ENCODE data around the gene FAM193A.

FAM193A gene

DNA sequence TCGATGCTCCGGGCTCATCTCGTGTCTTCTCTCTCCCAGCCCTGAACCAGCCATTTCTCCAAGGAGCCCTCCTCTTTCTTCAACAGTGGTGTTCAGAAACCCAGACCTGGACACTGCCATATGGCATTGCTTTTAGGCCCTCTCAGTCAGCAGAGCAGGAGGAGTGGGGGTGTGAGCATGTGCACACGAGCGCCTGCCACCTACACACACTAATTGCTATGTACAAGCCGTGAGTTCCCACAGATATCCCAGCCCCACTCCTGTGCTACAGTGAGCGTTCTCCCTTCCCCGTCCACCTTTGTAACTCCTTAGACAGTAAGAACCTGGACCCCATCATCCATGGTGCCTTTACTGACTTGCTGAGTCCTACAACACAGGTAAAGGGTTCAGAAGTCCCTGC lies 165.9 kb downstream of the FAM193A start:
- Histone ChIP-seq H3K18ac (ENCODE audit: low read length) (no peak overlapping the region), H3K79me1 (ENCODE audit: low read length) (no peaks in the 10 kb centered on the region), H3K79me2 (ENCODE audit: control insufficient read depth, insufficient read depth, low read length) (no peaks in the 10 kb centered on the region), H4K8ac (ENCODE audit: low read depth, low read length) (no peak overlapping the region), H3K9ac (ENCODE audit: low read length) (no peak overlapping the region), H3K4me2 (ENCODE audit: low read length) (no peak overlapping the region), H2AK5ac (ENCODE audit: low read length) (no peak overlapping the region), H3K23ac (ENCODE audit: low read length) (no peak overlapping the region), H3K27me3 (ENCODE audit: insufficient read depth, low read length, poor library complexity) (no peaks in the 10 kb centered on the region), H3K4ac (ENCODE audit: low read depth, low read length) (no peak overlapping the region), H3K56ac (ENCODE audit: low read length) (no peak overlapping the region), H2BK15ac (replicated peaks; ENCODE audit: low read depth) (no peak overlapping the region), H3K36me3 (ENCODE audit: control insufficient read depth, insufficient read depth, low read length) (peaks cover 14% of the 10 kb centered on the region), H4K5ac (ENCODE audit: low read length) (no peak overlapping the region), H2BK120ac (ENCODE audit: low read depth, low read length) (no peak overlapping the region), H3K27ac (ENCODE audit: low read depth, low read length) (no peak overlapping the region), H3K4me3 (ENCODE audit: low read length) (no peak overlapping the region), H2BK5ac (ENCODE audit: low read length) (no peak overlapping the region), H3K4me1 (ENCODE audit: control insufficient read depth, low read depth, low read length) (no peaks in the 10 kb centered on the region)
- WGBS (ENCODE audit: extremely low coverage, insufficient coverage, low lambda C conversion rate): no CpG with 5 or more reads among the region's 8 CpGs
- no peak for DNase-seq

DNA sequence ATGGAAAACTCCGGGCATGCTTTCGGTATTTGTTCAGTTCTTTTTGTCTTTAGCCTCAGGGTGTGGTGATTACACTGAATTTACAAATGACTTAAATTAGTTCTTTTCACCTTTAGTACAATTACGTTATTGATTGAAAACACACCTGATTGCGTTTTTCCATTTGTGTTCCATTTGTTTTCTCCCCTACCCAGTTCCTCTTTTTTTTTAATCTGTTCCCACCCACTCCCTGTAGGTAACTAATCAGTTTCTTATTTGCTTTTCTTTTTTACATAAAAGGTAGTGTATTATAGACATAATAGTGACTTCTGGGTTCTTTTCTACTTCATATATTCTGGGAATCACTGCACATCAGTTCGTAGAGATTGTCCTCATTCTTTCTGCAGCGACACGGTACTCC lies 166.3 kb downstream of the FAM193A start:
- Histone ChIP-seq H3K4me3 (ENCODE audit: low read length) (no peak overlapping the region), H3K27ac (ENCODE audit: low read depth, low read length) (no peak overlapping the region), H2BK120ac (ENCODE audit: low read depth, low read length) (no peak overlapping the region), H4K5ac (ENCODE audit: low read length) (no peak overlapping the region), H3K56ac (ENCODE audit: low read length) (no peak overlapping the region), H3K79me1 (ENCODE audit: low read length) (no peaks in the 10 kb centered on the region), H3K4ac (ENCODE audit: low read depth, low read length) (no peak overlapping the region), H2BK15ac (replicated peaks; ENCODE audit: low read depth) (no peak overlapping the region), H4K8ac (ENCODE audit: low read depth, low read length) (no peak overlapping the region), H3K18ac (ENCODE audit: low read length) (no peak overlapping the region), H3K23ac (ENCODE audit: low read length) (no peak overlapping the region), H2AK5ac (ENCODE audit: low read length) (no peak overlapping the region), H3K36me3 (ENCODE audit: control insufficient read depth, insufficient read depth, low read length) (peaks cover 13% of the 10 kb centered on the region), H2BK5ac (ENCODE audit: low read length) (no peak overlapping the region), H3K4me2 (ENCODE audit: low read length) (no peak overlapping the region), H3K27me3 (ENCODE audit: insufficient read depth, low read length, poor library complexity) (no peaks in the 10 kb centered on the region), H3K9ac (ENCODE audit: low read length) (no peak overlapping the region), H3K79me2 (ENCODE audit: control insufficient read depth, insufficient read depth, low read length) (no peaks in the 10 kb centered on the region), H3K4me1 (ENCODE audit: control insufficient read depth, low read depth, low read length) (no peaks in the 10 kb centered on the region)
- no peak for DNase-seq
- no CpG with 5 or more reads among the region's 7 CpGs for WGBS (ENCODE audit: extremely low coverage, insufficient coverage, low lambda C conversion rate)

DNA sequence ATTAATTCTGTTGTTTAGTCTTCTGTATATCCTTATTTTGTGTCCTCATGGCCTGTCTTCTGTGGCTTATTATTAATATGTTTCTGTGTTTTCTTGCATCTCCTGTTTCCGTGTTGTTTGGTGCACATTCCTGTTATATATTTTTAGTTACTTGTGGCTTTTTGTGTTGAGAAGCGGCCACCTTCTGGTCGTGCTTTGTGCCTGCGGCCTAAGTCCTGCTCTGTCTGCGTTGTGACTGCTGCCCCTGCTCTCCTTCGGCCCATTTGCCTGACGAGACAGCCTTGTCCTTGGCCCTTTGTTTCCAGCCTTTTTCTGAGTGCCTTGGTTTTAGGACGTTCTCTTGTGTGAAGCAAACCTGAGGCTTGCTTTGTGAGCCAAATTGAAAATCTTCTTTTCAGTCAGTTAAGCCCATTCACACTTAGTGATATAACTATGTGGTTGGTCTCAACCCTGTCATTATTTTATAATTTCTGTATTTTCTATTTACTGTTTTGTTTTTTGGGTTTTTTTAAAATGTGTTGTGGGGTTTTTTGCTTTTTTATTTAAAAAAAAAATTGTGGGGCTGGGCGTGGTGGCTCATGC lies 175.9 kb downstream of the FAM193A start:
- Histone ChIP-seq H4K8ac (ENCODE audit: low read depth, low read length) (no peak overlapping the region), H3K4me2 (ENCODE audit: low read length) (no peak overlapping the region), H3K9ac (ENCODE audit: low read length) (no peak overlapping the region), H4K5ac (ENCODE audit: low read length) (no peak overlapping the region), H3K4me3 (ENCODE audit: low read length) (no peak overlapping the region), H3K56ac (ENCODE audit: low read length) (no peak overlapping the region), H2BK120ac (ENCODE audit: low read depth, low read length) (no peak overlapping the region), H2BK15ac (replicated peaks; ENCODE audit: low read depth) (no peak overlapping the region), H3K27ac (ENCODE audit: low read depth, low read length) (no peak overlapping the region), H3K23ac (ENCODE audit: low read length) (no peak overlapping the region), H3K36me3 (ENCODE audit: control insufficient read depth, insufficient read depth, low read length) (no peaks in the 10 kb centered on the region), H3K18ac (ENCODE audit: low read length) (no peak overlapping the region), H2AK5ac (ENCODE audit: low read length) (no peak overlapping the region), H3K79me2 (ENCODE audit: control insufficient read depth, insufficient read depth, low read length) (no peaks in the 10 kb centered on the region), H3K4ac (ENCODE audit: low read depth, low read length) (no peak overlapping the region), H3K79me1 (ENCODE audit: low read length) (peaks cover 4% of the 10 kb centered on the region), H2BK5ac (ENCODE audit: low read length) (no peak overlapping the region), H3K27me3 (ENCODE audit: insufficient read depth, low read length, poor library complexity) (no peaks in the 10 kb centered on the region), H3K4me1 (ENCODE audit: control insufficient read depth, low read depth, low read length) (no peaks in the 10 kb centered on the region)
- 100% methylated on average over 1 of the region's 9 CpGs for WGBS (ENCODE audit: extremely low coverage, insufficient coverage, low lambda C conversion rate)
- peak; percentile 40 for DNase-seq

DNA sequence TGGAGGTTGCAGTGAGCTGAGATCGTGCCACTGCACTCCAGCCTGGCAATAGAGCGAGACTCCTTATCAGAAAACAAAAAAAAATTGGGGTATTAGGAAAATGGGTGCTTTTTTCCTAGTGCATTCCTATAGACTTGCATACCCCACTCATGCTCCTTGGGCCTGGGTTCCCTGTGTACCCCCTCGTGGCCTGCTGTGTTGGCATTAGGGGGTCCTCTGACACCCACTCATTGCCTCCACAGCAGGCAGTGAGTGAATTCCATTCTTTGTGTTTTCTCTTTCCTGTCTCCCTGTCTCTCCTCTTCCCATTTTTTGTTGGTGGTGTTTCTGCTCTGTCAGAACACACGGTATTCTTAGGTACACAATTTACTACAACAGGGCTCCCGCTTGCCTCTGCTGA lies 176.9 kb downstream of the FAM193A start:
- Histone ChIP-seq H4K8ac (ENCODE audit: low read depth, low read length) (no peak overlapping the region), H3K79me2 (ENCODE audit: control insufficient read depth, insufficient read depth, low read length) (no peaks in the 10 kb centered on the region), H3K23ac (ENCODE audit: low read length) (no peak overlapping the region), H3K79me1 (ENCODE audit: low read length) (peaks cover 4% of the 10 kb centered on the region), H3K4me3 (ENCODE audit: low read length) (no peak overlapping the region), H3K18ac (ENCODE audit: low read length) (no peak overlapping the region), H3K27me3 (ENCODE audit: insufficient read depth, low read length, poor library complexity) (no peaks in the 10 kb centered on the region), H2AK5ac (ENCODE audit: low read length) (no peak overlapping the region), H3K27ac (ENCODE audit: low read depth, low read length) (no peak overlapping the region), H2BK5ac (ENCODE audit: low read length) (no peak overlapping the region), H4K5ac (ENCODE audit: low read length) (no peak overlapping the region), H2BK120ac (ENCODE audit: low read depth, low read length) (no peak overlapping the region), H3K36me3 (ENCODE audit: control insufficient read depth, insufficient read depth, low read length) (no peaks in the 10 kb centered on the region), H2BK15ac (replicated peaks; ENCODE audit: low read depth) (no peak overlapping the region), H3K4ac (ENCODE audit: low read depth, low read length) (no peak overlapping the region), H3K56ac (ENCODE audit: low read length) (no peak overlapping the region), H3K9ac (ENCODE audit: low read length) (no peak overlapping the region), H3K4me1 (ENCODE audit: control insufficient read depth, low read depth, low read length) (no peaks in the 10 kb centered on the region), H3K4me2 (ENCODE audit: low read length) (no peak overlapping the region)
- no CpG with 5 or more reads among the region's 5 CpGs for WGBS (ENCODE audit: extremely low coverage, insufficient coverage, low lambda C conversion rate)
- DNase-seq: no peak

DNA sequence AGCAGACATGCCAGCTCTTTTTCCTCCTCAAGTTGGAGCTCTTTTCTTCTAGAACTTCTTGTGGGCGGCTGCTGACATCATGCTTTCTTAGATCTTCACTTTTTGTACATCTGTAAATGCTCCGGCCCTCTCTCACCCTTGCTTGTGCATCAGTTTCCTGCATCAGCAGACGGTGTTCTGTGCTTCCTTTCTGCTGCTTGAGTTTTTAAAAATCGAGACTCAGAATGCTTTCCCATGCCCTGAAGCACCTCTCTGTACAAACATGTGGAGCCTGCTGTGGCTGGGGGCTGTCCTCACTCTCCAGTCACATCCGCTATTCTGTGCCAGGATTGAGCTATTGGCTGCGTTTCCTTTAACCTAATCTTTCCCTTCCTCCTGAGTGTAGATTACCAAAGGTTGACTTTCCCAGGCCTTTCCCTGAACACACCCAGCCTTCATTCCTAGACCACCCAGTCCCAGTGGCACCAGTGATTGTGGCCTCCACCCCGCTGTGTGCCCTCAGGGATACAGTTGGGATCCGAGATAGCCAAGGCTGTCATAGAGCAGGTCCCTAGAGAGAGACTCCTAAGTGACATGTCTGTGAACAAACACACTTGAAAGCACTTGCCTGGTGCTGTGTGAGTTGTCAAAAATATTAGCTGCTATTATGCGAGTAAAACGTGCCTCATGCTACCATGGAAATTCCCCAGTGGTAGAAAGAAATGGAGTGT lies 177.8 kb downstream of the FAM193A start:
- no peaks in the 10 kb centered on the region for H3K27me3 ChIP-seq (ENCODE audit: insufficient read depth, low read length, poor library complexity)
- H2AK5ac ChIP-seq (ENCODE audit: low read length): no peak overlapping the region
- H3K9ac ChIP-seq (ENCODE audit: low read length): no peak overlapping the region
- no peak overlapping the region for H4K8ac ChIP-seq (ENCODE audit: low read depth, low read length)
- H3K4me3 ChIP-seq (ENCODE audit: low read length): no peak overlapping the region
- H3K4me2 ChIP-seq (ENCODE audit: low read length): no peak overlapping the region
- no peak overlapping the region for H3K23ac ChIP-seq (ENCODE audit: low read length)
- no CpG with 5 or more reads among the region's 10 CpGs for WGBS (ENCODE audit: extremely low coverage, insufficient coverage, low lambda C conversion rate)
- no peaks in the 10 kb centered on the region for H3K79me2 ChIP-seq (ENCODE audit: control insufficient read depth, insufficient read depth, low read length)
- H3K4ac ChIP-seq (ENCODE audit: low read depth, low read length): no peak overlapping the region
- H2BK120ac ChIP-seq (ENCODE audit: low read depth, low read length): no peak overlapping the region
- H3K79me1 ChIP-seq (ENCODE audit: low read length): peaks cover 4% of the 10 kb centered on the region
- no peaks in the 10 kb centered on the region for H3K36me3 ChIP-seq (ENCODE audit: control insufficient read depth, insufficient read depth, low read length)
- no peak overlapping the region for H3K56ac ChIP-seq (ENCODE audit: low read length)
- H3K27ac ChIP-seq (ENCODE audit: low read depth, low read length): no peak overlapping the region
- peak; percentile 13 for DNase-seq
- H2BK5ac ChIP-seq (ENCODE audit: low read length): no peak overlapping the region
- no peak overlapping the region for H2BK15ac ChIP-seq (replicated peaks; ENCODE audit: low read depth)
- no peak overlapping the region for H4K5ac ChIP-seq (ENCODE audit: low read length)
- no peaks in the 10 kb centered on the region for H3K4me1 ChIP-seq (ENCODE audit: control insufficient read depth, low read depth, low read length)
- no peak overlapping the region for H3K18ac ChIP-seq (ENCODE audit: low read length)

DNA sequence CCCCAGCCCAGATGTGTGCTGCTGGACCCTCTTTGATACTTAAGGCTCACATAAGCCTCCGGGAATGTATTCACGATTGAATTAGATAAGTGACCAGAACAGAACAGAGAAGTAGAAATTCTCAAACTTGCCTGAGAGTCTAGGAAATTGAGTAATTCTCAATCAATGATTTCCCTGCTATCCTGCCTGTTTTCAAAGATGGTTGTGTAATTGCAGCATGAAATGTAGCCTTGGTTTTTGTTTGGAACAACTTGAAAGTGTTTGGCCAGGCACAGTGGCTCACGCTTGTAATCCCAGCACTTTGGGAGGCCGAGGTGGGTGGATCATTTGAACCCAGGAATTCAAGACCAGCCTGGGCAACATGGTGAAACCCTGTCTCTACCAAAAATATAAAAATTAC lies 178.5 kb downstream of the FAM193A start:
- H3K18ac ChIP-seq (ENCODE audit: low read length): no peak overlapping the region
- WGBS (ENCODE audit: extremely low coverage, insufficient coverage, low lambda C conversion rate): no CpG with 5 or more reads among the region's 4 CpGs

More for the DNA sequence above, 178.5 kb downstream of the FAM193A start:
- H4K8ac ChIP-seq (ENCODE audit: low read depth, low read length): no peak overlapping the region
- no peak overlapping the region for H3K56ac ChIP-seq (ENCODE audit: low read length)
- no peaks in the 10 kb centered on the region for H3K36me3 ChIP-seq (ENCODE audit: control insufficient read depth, insufficient read depth, low read length)
- no peak overlapping the region for H3K4me2 ChIP-seq (ENCODE audit: low read length)
- H4K5ac ChIP-seq (ENCODE audit: low read length): no peak overlapping the region
- no peak overlapping the region for H2BK15ac ChIP-seq (replicated peaks; ENCODE audit: low read depth)
- H2BK5ac ChIP-seq (ENCODE audit: low read length): no peak overlapping the region
- no peak overlapping the region for H3K4me3 ChIP-seq (ENCODE audit: low read length)
- H3K9ac ChIP-seq (ENCODE audit: low read length): no peak overlapping the region
- H3K79me1 ChIP-seq (ENCODE audit: low read length): peaks cover 4% of the 10 kb centered on the region
- no peak overlapping the region for H3K23ac ChIP-seq (ENCODE audit: low read length)
- no peak overlapping the region for H2AK5ac ChIP-seq (ENCODE audit: low read length)
- no peak overlapping the region for H2BK120ac ChIP-seq (ENCODE audit: low read depth, low read length)
- no peak overlapping the region for H3K27ac ChIP-seq (ENCODE audit: low read depth, low read length)
- H3K4me1 ChIP-seq (ENCODE audit: control insufficient read depth, low read depth, low read length): no peaks in the 10 kb centered on the region
- DNase-seq: no peak
- no peaks in the 10 kb centered on the region for H3K79me2 ChIP-seq (ENCODE audit: control insufficient read depth, insufficient read depth, low read length)
- no peak overlapping the region for H3K4ac ChIP-seq (ENCODE audit: low read depth, low read length)
- H3K27me3 ChIP-seq (ENCODE audit: insufficient read depth, low read length, poor library complexity): no peaks in the 10 kb centered on the region

Data from mesendoderm (in vitro differentiated cells).